ENCODE data around the gene ERC2. TPM values are rescaled to one million over a fixed set of nuclear protein-coding genes. Genes with fewer than 3 reads are reported as not detected.

ERC2 gene
- total and polyA plus RNA-seq, 2 of the 13 experiments (the other 11 are each of a cell fraction or from before 2014, with no cell fraction given) = 0.16 to 0.22 TPM

GRCh38 chr3:55588146-55588765, 880.0 kb downstream of the ERC2 start (continued):
- TF ChIP-seq GPBP1L1 (CRISPR knock-in tag; IDR thresholded peaks at IDR 0.05) (no peak), SSRP1 (CRISPR knock-in tag; IDR thresholded peaks at IDR 0.05) (no peak), TP53 (CRISPR knock-in tag; conservative IDR thresholded peaks at IDR 0.05) (no peak)

DNA sequence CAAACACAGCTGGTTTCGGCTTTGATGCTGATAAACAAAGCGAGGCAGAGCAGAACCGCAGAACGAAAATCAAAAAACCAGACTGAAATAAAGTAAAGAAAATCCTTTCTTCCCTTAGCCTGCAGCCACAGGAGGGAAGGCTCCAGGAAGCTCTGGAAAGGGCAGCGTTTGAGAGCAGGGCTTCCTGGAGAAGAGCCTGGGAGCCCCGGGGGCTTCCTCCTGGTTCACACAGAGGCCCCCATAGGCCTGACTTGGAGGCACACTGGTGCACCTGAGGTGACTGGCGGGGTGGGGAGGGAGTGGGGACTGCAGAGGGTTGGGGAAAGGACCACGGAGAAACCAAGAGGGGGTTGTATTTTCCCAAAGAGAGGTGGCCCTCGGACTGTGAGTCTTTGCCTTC, 882.4 kb downstream of the ERC2 start:
- TF ChIP-seq ZNF337 (CRISPR knock-in tag; IDR thresholded peaks at IDR 0.05; ENCODE audit: borderline replicate concordance, low read depth) (no peak), KAT2B (IDR thresholded peaks at IDR 0.05; ENCODE audit: borderline replicate concordance, low read depth, low read length) (no peak), GZF1 (CRISPR knock-in tag; IDR thresholded peaks at IDR 0.05) (no peak), ZNF776 (CRISPR knock-in tag; IDR thresholded peaks at IDR 0.05) (no peak)
- WGBS (ENCODE audit: low lambda C conversion rate) = 12% methylated on average over 7 of the region's 9 CpGs
- in situ Hi-C loops (cut with HindIII; ENCODE audit: extremely low pct_ligation_motif_present, low pct_unique_long_range_greater_than_20kb) (no loop called here), intact Hi-C loops (cut with micrococcal nuclease; ENCODE audit: unreplicated experiment) (no loop called here)
- DNase-seq (ENCODE audit: low spot score) (no peak), ATAC-seq (no peak), FAIRE-seq (no peak)
- no peak overlapping the region for H3K4me2 ChIP-seq (ENCODE audit: low read depth, low read length)
- CTCF ChIA-PET (ENCODE audit: low intra/inter-chr PET ratio, low total read pairs) = no interaction called here
- no peak overlapping the region for H3K9ac ChIP-seq (ENCODE audit: insufficient read depth, low read depth, low read length)
- H2AFZ ChIP-seq (ENCODE audit: low read length) = no peak overlapping the region
- no peaks in the 10 kb centered on the region for H3K36me3 ChIP-seq (replicated peaks in 1 of 2; ENCODE audit: control insufficient read depth in 1 of 2, insufficient read depth in 2 of 2, low read length in 2 of 2)
- H4K20me1 ChIP-seq (ENCODE audit: insufficient read depth, low read length) = no peaks in the 10 kb centered on the region
- BruUV-seq (replicated peaks) = no TSS peak
- POLR2A ChIA-PET = no interaction called here
- H3K27ac ChIP-seq (ENCODE audit: extremely low read length, insufficient read depth, low read length) = no peak overlapping the region
- no peak overlapping the region for H3K4me3 ChIP-seq (replicated peaks in 1 of 3; ENCODE audit: insufficient read depth in 1 of 3, low read depth in 2 of 3, low read length in 3 of 3)
- no peaks in the 10 kb centered on the region for H3K27me3 ChIP-seq (ENCODE audit: control insufficient read depth in 1 of 2, insufficient read depth in 2 of 2, low read length in 2 of 2)
- no peaks in the 10 kb centered on the region for H3K79me2 ChIP-seq (ENCODE audit: insufficient read depth, low read length)
- no peaks in the 10 kb centered on the region for H3K4me1 ChIP-seq (ENCODE audit: insufficient read depth, low read length)
- no peaks in the 10 kb centered on the region for H3K9me3 ChIP-seq (ENCODE audit: low read length)
